AG04449 (cell line): ENCODE results near the gene SLC18B1.
A peak's percentile ranks its signal among the peaks of the same experiment; 100 is the strongest.

ENCODE experiments used
- CTCF ChIA-PET: fragments of 350-600 bp; formaldehyde crosslinking; extraction: SDS; loops from one replicate; lab custom pipeline; 2021; ENCODE audit warnings: antibody characterized with exemption; lab: Yijun Ruan, JAX
- POLR2A ChIA-PET: fragments of 400-600, 350-600 bp; formaldehyde crosslinking; extraction: SDS; loops from one replicate; lab custom pipeline; 2020; ENCODE audit warnings: antibody characterized with exemption, inconsistent platforms; lab: Yijun Ruan, JAX
- DNase-seq: peaks from one replicate; pipeline ENCODE4 v3.0.0-alpha.2; 2010; ENCODE audit warnings: low read depth, low spot score
- H3K4me3 ChIP-seq: 2 replicates; pipeline ENCODE4 v1.5.1; 2011; ENCODE audit warnings: low read depth, mild to moderate bottlenecking, control low read depth, low read length
- TF ChIP-seq, protein P1 (sequence below): IDR thresholded peaks from one replicate; pipeline ENCODE4 v1.5.1; 2011; ENCODE audit warnings: mild to moderate bottlenecking, moderate library complexity, low read length, control low read depth, inconsistent platforms; ENCODE audit not compliant: insufficient read depth; ENCODE audit errors: missing control alignments

SLC18B1 gene

DNA sequence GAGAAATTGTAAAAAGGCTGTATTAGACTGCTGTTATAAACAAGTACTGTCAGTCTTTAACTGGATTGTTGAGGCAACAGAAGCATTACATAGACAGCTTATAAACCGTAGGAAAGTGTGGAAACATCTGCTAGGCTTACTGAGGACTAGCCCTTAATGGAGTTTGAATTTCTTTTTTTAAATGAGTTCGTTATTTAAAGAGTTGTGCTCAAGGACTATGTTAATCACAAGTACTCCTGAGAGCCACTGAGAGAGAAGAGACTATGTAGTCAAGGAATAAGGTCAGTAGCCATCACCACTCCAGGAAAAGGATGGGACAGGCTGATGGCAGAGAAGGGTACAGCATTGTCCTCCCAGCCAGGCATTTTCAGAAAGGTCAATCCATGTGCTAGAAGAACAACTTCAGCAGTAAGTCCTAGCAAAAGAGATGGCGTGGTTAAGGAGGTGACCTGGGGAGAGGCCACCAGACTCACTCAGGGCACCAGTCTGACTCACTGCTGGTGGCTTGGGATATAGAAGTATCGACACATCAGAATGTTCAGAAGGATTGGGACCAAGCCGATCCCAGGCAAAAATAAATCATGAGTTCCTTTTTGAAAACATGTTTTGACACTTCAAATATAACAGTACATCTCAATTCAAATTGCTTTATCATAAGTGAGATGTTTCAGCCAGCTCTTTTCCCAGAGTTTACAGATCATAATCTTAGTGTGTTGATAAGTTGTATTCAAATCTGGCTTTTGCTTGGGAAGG, 22.4 kb upstream of the SLC18B1 start:
- ChIA-PET POLR2A (no interaction called here), CTCF (interaction anchor here (1.1 to 2.5 kb wide), 2 partner anchors 10 to 693 kb away, joined by 4 to 10 read pairs; no protein-coding TSS in a partner anchor)

DNA sequence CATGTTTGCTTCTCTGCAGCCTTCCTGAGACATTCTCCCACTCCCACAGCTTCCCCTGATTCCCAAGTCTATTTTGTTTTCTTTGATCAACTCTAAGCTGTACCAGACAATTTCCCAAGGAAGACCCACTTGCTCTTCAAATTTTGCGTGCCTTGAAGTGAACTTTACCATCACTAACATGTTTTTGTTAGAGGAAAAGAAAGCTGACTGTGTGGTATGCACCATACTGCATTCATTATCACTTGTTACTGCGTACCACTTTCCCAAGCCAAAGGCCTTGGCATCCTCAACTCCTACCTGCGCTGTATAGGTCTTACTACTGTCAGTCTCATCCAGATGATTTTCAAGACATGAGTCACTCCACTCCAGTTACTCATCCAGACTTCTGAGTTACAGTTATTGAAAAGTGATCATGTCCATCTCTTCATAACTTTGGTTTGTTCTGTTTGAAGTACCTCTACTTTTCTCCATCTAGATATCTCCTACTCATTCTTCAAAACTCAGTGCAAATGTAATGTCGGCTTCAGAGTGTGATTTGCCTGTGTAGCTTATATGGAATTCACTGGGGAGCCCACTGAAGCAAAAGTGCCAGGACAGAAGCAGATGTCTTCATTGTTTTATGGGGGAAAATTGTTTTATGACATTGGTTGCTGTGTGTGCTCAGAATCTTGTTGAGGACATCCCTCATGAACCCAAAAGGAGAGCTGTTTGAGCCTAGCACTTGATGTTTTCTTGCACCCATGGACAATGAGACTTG, 21.1 kb upstream of the SLC18B1 start:
- H3K4me3 ChIP-seq = no peak overlapping the region
- TF ChIP-seq, protein P1, sequence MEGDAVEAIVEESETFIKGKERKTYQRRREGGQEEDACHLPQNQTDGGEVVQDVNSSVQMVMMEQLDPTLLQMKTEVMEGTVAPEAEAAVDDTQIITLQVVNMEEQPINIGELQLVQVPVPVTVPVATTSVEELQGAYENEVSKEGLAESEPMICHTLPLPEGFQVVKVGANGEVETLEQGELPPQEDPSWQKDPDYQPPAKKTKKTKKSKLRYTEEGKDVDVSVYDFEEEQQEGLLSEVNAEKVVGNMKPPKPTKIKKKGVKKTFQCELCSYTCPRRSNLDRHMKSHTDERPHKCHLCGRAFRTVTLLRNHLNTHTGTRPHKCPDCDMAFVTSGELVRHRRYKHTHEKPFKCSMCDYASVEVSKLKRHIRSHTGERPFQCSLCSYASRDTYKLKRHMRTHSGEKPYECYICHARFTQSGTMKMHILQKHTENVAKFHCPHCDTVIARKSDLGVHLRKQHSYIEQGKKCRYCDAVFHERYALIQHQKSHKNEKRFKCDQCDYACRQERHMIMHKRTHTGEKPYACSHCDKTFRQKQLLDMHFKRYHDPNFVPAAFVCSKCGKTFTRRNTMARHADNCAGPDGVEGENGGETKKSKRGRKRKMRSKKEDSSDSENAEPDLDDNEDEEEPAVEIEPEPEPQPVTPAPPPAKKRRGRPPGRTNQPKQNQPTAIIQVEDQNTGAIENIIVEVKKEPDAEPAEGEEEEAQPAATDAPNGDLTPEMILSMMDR = no peak
- POLR2A ChIA-PET = no interaction called here
- no peak for DNase-seq
- CTCF ChIA-PET = interaction anchor here (1.0 to 1.1 kb wide), 2 partner anchors 10 to 11 kb away, joined by 3 to 4 read pairs; no protein-coding TSS in a partner anchor

More for the DNA sequence above, 22.4 kb upstream of the SLC18B1 start:
- H3K4me3 ChIP-seq = no peak overlapping the region
- no peak for DNase-seq
- TF ChIP-seq, protein P1 = no peak

DNA sequence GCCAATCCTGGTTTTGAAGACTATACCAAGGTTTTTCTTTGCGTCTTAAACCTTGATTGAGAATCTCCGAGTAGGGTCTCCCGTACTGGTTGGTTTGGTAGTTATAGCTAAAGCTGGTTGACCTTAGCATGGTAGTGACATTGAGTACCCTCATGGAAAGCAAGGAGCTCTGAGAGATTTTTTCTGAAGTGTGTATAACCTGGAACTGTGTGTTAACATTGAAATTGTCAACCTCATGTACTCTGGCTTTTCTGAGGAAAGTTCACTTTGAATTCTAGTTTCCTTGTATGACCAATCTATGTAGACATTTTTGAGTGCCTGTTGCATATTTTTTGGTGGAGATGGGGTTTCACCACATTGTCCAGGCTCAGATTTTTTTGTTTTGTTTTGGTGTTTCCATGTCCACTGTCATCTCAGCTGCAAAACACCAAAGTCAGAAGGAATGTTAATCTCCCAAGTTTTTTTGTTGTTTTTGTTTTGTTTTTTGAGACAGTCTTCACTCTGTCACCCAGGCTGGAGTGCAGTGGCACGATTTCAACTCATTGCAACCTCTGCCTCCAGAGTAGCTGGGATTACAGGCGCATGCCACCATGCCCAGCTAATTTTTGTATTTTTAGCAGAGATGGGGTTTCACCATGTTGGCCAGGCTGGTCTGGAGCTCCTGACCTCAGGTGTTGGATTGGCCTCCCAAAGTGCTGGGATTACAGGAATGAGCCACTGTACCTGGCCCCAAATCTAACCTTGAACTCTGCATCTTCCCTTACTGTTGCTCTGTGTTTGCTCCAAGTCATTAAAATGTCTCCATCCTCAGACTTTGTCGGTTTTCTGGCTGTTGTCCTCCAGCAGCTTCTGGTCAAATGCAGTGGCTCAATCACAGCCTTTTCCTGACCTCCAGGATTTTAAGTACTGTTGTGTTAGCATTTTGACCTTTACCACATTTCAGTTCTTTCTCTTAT, 20.2 kb upstream of the SLC18B1 start:
- DNase-seq = no peak
- no peak overlapping the region for H3K4me3 ChIP-seq
- ChIA-PET CTCF (interaction anchor here (1.0 to 1.2 kb wide), 3 partner anchors 11 to 150 kb away, joined by 3 read pairs; no protein-coding TSS in a partner anchor), POLR2A (no interaction called here)
- TF ChIP-seq, protein P1 = no peak

DNA sequence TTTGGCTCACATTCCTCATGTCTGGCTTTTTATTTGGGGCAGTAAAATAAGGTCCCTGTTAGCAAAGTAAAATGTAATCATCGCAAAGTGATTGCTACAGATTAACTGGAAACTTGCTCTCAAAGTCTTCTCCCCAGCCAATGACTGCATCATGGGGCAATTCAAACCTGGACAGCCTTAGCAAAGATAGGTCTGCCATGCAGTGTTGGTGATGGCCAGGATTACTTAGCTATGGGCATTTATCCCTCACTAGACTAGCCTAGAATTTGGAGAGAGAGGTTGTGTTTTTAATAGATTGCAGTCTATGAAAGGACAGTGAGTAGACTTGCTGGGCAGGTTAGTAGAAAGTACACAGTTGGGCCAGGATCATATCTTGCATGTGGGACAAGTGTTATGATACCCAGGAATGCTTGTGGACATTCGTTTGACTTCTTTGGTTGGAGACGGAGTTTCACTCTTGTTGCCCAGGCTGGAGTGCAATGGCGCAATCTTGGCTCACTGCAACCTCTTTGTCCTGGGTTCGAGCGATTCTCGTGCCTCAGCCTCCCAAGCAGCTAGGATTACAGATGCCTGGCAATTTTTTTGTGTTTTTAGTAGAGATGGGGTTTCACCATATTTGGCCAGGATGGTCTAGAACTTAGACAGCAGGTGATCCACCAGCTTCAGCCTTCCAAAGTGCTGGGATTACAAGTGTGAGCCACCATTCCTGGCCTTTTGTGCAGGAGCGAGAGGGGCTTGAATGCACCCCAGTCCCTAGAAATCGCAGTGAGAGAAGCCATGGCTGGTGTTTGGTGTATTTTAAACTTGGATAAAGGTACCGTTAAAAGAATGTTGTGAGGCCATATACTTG, 19.3 kb upstream of the SLC18B1 start:
- H3K4me3 ChIP-seq = no peak overlapping the region
- POLR2A ChIA-PET = no interaction called here
- no peak for DNase-seq
- TF ChIP-seq, protein P1 = no peak
- CTCF ChIA-PET = interaction anchor here (1.2 to 2.5 kb wide), 3 partner anchors 18 to 538 kb away, joined by 3 to 10 read pairs (median 3); no protein-coding TSS in a partner anchor

DNA sequence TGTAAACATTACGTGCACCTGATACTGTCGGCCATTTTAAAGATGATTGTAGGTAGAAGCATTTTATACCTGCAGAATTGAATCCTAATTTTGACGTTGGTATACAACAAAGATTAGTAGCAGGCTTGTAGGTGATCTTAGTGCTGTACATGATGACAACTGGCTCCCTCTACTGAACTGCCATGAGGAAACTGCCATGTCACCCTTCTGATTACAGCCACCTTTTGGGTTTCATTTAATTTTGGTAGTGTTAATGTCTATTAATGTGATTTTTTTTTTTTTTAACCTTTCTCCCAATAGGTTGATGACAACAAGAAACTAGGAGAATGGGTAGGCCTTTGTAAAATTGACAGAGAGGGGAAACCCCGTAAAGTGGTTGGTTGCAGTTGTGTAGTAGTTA, 18.2 kb upstream of the SLC18B1 start:
- TF ChIP-seq, protein P1 = no peak
- CTCF ChIA-PET = interaction anchor here (2.5 kb wide), 1 partner anchor 537 kb away, joined by 10 read pairs; no protein-coding TSS in a partner anchor
- POLR2A ChIA-PET = interaction anchor here (0.6 kb wide), 1 partner anchor 34 kb away, joined by 4 read pairs; no protein-coding TSS in a partner anchor
- no peak for DNase-seq
- H3K4me3 ChIP-seq = peak overlapping the region; percentile 90
